Measurements from ENCODE around the gene FAM162A. TPM values are rescaled to one million over a fixed set of nuclear protein-coding genes. Genes with fewer than 3 reads are reported as not detected.
"Not testable (repeated sequence)": the region's sequence is repeated elsewhere in the genome, so short reads cannot be mapped to it uniquely, and the experiment has no call there.

Gene FAM162A
- polyA plus RNA-seq (2013, experiment 1 of 2; ENCODE audit: insufficient read length) = 122 TPM
- 113 TPM for polyA plus RNA-seq (2013, experiment 2 of 2; ENCODE audit: insufficient read length)

DNA sequence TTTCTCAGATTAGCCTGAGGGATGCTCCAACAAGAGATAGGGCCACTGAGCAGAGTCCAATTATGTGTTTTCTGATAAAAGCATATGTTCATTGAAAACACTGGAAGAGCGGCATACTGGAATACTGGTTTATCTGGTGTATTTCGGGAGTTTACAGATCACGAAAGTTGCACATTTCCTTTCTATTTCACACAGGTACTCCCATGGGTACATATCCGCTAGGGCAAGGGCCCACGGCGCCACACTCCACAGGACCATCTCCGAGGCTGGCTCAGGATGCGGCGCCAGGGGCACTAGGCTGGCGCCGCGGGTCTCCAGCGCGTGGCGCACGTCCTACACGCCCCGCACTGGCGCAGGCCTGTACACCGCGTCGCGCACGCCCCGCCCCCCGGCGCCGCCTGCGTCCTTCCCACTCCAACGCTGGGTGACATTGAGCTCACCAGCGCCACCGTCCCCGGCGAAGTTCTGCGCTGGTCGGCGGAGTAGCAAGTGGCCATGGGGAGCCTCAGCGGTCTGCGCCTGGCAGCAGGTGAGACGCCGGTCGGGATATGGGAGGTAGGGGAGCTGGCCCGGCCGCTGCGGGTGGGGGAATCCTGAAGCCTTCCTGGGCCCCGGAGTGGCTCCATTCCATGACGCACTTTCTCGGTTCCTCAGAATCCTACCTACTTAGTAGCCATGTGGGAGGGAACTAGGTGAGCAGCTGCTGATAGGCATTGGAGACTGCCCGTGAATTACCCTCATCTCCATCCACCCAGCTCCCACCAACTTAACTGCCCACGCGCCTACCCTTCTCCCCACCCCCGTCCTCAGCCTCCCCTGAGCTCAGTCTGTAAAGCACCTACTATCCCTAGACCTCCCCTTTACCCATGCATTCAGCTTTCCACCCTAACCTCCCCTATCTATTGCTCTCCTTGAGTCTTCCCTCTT, at the start of gene FAM162A:
Gene FAM162A, plus strand, starts transcription at position 412 of the 927 bp plus-strand sequence. Its CDS starts 84 bp downstream, at position 496.
- peak; percentile 94 for DNase-seq

GRCh38 chr3:122342803-122343202, 41.2 kb upstream of the FAM162A start:
- no peak for DNase-seq

GRCh38 chr3:122343654-122344053, 40.3 kb upstream of the FAM162A start:
- DNase-seq = no peak

DNA sequence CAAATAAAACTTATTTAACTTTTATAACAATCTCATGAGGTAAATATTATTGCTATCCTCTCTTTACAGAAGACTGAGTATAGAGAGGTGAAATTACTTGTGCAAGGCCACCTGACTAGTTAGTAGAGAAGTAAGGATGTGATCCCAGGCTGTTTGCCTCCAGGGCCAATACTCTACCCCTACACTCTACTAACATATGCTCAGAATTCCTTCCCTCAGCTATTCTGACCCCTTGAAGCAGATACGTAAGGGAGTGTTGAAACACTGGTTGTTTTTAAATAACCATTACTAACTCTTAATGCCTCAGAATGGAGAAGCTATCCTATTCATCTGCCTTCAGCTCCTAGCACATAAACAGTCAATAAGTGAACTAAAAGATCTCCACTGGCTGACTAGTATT, 34.8 kb upstream of the FAM162A start:
- DNase-seq = no peak

GRCh38 chr3:122350814-122351418, 33.1 kb upstream of the FAM162A start:
- DNase-seq = no peak

GRCh38 chr3:122351612-122352011, 32.4 kb upstream of the FAM162A start:
- DNase-seq = no peak

DNA sequence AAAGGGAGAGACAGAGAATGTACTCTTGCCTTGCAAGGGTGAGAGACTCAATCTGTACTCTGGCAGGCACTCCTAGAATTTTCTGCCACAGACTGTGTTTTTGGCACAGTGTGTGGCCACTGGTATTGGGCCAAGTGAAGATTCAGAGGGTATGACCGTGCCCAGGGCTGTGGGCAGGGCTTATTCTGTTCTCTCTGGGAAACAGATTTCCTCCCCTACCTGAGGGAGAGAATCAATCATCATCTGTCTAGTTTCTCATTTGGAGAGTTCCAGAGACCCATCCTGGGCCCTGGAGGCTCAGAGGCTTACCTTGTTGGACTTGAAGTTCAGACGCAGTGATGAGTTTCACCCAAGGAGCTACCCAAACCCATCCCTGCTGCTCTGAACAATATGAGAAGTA, 30.8 kb upstream of the FAM162A start:
- DNase-seq = peak; percentile 3

DNA sequence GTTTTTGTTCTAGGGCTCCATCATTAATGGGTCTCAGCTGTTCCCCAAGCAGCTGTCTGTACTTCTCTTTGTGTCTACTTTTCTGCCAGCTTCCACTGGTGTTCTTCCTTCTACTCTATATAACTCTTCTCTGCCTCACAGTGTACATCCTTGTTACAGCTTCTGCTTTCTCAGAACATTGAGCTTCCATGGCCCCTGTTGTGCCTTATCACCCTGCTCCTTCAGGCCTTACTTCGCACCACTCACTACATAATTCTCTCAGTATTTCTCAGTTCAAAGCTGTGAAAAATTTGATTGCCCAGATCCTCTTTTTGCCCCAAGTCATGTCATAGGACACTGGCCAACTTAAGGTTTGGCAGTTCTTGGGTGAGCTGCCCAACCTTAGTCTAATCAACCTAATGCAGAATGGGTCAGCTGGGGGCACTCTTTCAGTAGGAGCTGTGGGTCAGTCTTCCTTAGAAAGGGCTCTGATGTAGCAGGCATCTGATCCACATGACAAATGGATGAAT, 30.0 kb upstream of the FAM162A start:
- DNase-seq = no peak

DNA sequence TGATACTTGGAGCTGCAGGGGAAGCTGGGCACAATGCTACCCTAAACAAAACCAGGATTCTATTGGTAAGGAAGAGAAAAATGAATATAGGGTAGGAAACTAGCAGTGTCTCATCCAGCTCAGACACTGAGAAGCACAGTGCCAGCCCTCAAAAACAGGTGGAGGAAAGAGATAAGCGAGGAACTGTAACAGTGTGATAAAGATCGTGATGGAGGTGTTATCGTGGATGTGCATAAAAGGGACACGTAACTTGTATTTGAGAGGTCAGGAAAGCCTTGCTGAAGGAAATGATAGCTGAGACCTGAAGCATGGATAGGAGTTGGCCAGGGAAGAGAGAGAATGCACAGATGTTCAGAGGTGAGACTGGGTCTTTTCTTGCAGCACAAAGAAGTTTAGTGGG, 28.4 kb upstream of the FAM162A start:
- DNase-seq = no peak

GRCh38 chr3:122356402-122356801, 27.6 kb upstream of the FAM162A start:
- peak; percentile 8 for DNase-seq

DNA sequence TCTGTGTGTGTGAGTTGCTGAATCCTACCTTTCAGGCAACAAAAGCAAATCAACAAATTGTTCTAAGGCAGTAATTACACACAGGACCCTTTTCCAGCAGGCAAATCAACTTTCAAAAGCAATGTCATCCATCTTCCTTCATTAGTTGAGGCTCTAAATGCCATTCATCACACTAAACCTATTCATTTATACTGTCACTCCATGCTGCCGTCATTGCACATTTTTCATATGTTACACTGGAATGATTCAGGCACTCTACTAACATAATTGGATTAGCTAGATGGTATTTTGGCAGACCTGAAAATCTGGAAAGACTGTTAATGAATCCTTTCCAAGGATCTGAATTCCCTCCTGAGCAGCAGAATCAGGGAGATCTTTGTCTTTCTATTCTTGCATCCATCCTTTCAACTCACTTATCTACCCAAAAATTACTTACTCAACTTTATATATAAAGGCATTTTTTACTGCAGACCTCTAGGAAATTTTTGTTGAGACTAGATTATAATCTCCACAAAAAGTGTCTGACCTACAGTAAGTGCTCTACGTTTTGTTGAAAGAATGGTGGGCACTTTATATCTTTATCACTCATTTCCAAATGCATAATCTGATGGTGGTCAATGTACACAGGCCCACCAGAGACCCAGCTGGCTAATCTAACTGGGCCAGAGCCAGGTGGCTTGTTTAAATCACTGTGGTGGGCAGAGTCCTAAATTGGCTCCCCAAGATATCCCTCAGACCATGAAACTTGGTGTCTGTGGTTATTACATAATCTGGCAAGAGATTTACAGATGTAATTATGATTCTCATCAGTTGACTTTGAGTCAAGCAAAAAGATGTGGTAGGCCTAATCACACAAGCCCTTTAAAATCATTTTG, 25.9 kb upstream of the FAM162A start:
- DNase-seq = no peak

DNA sequence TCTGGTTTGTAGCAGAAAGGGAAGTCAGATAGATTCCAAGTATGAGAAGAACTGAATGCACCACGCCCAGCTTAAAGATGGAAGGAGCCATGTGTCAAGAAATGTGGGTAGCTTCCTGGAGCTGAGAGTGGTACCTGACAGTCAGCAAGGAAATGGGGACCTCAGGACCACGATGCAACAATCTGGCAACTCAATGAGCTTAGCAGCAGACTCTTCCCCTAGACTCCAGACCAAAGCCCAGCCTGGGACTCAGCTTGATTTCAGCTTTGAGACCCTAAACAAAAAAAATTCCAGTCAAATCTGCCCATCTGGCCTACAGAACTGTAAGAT, 25.3 kb upstream of the FAM162A start:
- DNase-seq = no peak

DNA sequence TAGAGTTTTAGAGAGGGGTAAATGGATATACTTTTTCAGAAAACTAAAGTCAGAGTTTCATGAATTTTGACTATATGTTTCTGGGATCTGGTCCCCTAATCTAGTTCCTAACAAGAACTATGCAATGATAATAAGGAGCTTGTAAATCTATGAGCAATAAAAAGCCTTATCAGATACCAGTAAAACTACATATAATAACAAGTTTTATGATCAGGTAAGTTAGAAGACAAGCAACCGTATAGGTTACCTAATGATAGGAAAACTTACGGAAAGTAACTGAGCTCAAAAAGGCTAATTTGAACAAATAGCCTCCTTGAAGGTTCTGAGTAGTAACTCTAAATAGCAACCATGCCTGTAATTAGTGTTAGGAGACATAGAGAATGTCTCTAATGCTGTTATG, 22.0 kb upstream of the FAM162A start:
- no peak for DNase-seq

- DNase-seq = no peak
Observed at GRCh38 chr3:122364490-122364889, 19.5 kb upstream of the FAM162A start.

GRCh38 chr3:122365073-122365472, 18.9 kb upstream of the FAM162A start:
- no peak for DNase-seq

DNA sequence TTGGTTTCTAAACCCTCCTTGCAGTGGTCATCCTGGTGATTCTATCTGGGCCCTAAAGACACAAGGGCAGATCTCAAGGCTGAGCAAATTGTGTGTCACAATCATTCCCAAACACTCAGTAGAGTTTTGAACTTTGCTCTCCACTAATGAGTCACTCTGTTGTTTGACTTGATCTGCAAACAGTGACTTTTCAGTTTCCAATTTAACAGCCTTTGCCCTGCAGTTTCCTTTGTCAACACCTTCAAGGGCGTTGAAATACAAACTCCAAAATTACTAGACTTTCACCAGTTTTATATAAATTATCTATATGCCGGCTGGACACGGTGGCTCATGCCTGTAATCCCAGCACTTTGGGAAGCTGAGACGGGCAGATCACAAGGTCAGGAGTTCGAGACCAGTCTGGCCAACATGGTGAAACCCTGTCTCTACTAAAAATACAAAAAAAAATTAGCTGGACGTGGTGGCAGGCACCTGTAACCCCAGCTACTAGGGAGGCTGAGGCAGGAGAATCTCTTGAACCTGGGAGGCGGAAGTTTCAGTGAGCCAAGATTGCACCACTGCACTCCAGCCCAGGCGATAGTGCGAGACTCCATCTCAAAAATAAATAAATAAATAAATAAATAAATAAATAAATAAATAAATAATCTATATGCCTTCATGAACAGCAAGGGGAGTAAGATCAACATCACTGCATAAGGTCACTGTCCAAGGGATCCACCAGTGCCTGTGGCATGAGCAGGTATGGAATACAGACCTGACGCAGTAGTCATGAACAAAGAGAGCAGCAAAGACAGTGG, 18.2 kb upstream of the FAM162A start:
- DNase-seq = not testable (repeated sequence)

- DNase-seq = no peak
Observed at GRCh38 chr3:122366379-122366749, 17.6 kb upstream of the FAM162A start.

DNA sequence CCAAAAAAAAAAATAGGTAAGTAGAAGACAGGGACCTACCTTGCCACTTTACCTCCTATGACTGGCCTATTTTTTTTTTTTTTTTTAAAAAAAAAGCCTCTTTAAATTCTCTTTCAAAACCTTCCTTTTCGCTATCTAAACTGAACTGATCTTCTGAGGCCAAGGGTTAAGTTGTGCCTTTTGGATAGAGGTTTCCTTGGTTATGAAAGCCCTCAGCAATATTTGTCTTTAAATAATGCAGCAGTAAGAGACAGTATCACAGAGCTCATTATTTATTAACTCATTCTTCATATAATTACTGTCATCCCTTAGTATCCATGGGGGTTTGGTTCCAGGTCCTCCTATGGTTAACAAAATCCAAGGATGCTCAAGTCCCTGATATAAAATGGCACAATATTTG, 9.9 kb upstream of the FAM162A start:
- DNase-seq = no peak

DNA sequence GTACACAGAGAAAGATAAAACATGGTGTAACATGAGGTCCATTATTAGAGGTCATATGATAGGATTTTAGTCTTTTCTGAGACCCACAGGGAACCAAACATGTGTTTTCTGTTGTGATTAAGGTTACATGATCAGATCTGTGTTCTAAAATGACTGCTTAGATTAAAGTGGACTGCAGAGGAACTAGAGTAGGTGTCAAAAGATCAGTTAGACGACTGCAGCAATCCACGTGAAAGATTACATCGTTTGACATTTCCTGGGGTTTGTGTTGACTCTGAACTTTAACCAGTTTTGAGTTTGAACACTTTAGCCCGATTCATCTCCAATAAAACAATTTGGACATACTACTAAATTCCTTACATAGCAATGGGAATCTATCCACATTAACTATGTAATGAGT, 6.0 kb upstream of the FAM162A start:
- DNase-seq = no peak

DNA sequence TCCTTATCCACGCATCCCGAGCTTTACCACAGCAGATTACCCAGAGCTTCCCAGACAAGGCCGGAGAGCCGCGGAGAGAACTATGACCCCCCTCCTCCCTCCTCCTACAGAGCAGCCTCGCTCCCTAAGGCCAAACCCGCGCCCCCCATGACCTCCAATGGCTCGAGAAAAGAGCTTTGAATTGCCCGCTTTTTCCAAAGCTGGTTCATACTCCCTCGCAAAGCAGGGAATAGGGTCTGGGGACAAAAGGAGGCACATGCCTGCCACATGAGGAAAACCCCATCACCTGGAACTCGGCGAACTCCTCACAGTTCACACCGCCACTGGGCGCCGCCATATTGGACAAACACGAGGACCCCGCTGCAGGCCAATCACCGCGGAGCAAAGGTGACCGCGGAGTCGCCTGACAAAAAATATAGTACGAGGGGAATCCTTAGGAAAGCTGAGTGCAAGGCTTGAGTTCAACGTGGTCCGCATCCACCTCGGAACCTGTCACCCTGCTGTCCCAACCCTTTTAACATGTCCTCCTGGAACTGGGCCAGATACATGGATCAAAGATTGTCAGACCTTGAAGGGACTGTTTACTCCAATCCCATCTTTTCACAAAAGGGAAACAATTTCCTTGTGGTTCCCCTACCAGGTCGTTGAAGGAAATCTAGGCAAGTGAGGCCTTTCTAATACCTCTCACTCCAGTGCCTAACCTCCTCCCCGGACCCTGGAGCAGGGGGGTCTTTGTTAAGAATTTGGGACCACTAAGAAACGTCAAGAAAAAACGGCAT, 905 bp upstream of the FAM162A start, which contains the start of gene MIX23:
Gene MIX23, minus strand, starts transcription at position 344 of the 779 bp plus-strand sequence. Its CDS starts 7 bp downstream, at position 337.
- DNase-seq = peak; percentile 89

- no peak for DNase-seq
Observed at GRCh38 chr3:122387709-122388108, 3.7 kb downstream of the FAM162A start.

Measured in fibroblast of skin of scalp (primary cell).